ENCODE measurements around the gene LRRC49. TPM values are rescaled to one million over a fixed set of nuclear protein-coding genes. Genes with fewer than 3 reads are reported as not detected.
"Not testable (repeated sequence)": the region's sequence is repeated elsewhere in the genome, so short reads cannot be mapped to it uniquely, and the experiment has no call there.

The LRRC49 gene
- total RNA-seq, 2 donors from 2014 or later, result 23.4 to 35.3 TPM

DNA sequence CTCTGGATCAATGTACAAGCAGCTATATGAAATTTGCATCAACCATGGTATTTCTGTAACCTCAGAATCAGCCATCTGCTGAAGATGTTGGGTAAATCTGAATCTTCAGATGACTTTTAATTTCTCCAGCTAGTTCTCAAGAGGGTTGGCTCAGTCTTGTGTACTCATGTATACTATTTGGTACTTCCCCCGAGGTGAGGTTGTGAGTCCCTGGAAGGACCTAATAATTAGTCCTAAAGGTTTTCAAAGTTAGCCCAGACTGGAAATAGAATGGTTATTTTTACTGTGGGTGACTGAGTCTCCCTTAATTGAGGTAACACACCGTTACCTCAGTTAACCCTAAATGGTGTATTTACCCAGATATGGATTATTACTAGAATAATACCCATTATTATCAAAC, 118.4 kb downstream of the LRRC49 start:
- Histone ChIP-seq H3K27ac (peak overlapping the region in 1 of 2 donors; percentile 13), H3K36me3 (peaks cover 5% of the 10 kb centered on the region), H3K9me3 (no peaks in the 10 kb centered on the region), H3K4me3 (no peak overlapping the region), H3K4me1 (no peaks in the 10 kb centered on the region), H3K27me3 (no peaks in the 10 kb centered on the region)
- TF ChIP-seq, protein P1, sequence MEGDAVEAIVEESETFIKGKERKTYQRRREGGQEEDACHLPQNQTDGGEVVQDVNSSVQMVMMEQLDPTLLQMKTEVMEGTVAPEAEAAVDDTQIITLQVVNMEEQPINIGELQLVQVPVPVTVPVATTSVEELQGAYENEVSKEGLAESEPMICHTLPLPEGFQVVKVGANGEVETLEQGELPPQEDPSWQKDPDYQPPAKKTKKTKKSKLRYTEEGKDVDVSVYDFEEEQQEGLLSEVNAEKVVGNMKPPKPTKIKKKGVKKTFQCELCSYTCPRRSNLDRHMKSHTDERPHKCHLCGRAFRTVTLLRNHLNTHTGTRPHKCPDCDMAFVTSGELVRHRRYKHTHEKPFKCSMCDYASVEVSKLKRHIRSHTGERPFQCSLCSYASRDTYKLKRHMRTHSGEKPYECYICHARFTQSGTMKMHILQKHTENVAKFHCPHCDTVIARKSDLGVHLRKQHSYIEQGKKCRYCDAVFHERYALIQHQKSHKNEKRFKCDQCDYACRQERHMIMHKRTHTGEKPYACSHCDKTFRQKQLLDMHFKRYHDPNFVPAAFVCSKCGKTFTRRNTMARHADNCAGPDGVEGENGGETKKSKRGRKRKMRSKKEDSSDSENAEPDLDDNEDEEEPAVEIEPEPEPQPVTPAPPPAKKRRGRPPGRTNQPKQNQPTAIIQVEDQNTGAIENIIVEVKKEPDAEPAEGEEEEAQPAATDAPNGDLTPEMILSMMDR (IDR thresholded peaks at IDR 0.05), result no peak
- no peak for DNase-seq (ENCODE audit: low spot score)

DNA sequence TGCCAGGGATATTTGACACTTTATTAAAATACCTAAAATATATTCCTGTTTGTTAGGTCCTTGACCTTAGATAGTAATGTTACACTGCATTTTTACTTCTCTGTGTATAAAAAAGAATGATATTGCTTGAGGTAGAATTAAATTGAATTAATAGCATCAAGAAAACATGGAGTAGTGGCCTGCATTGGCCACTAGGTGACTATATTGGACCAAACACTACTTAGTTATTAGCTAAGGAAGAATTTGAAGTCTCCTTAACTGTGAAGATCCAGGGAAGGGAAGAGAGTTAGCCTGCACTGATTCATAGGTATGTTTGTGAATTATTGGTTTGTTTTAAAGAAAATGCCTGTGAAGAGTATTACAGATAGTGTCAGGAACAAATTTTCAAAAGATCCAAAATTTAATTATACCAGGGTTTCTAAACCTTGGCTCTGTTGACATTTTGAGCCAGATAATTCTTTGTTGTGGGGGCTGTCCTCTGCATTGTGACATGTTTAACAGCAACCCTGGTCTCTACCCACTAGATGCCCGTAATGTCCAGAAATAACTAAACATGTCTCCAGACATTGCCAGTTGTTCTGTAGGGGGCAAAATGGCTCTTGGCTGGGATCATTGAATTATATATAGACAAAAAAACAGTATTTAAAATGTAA, 119.0 kb downstream of the LRRC49 start:
- no peak overlapping the region for H3K4me3 ChIP-seq
- H3K4me1 ChIP-seq, result no peaks in the 10 kb centered on the region
- no peaks in the 10 kb centered on the region for H3K27me3 ChIP-seq
- TF ChIP-seq, protein P1 (IDR thresholded peaks at IDR 0.05), result peak; percentile 45 to 81
- no peak for DNase-seq (ENCODE audit: low spot score)
- H3K36me3 ChIP-seq, result peaks cover 10% of the 10 kb centered on the region
- H3K9me3 ChIP-seq, result no peaks in the 10 kb centered on the region
- no peak overlapping the region for H3K27ac ChIP-seq

GRCh38 chr15:71013446-71013845, 120.8 kb downstream of the LRRC49 start:
- H3K4me3 ChIP-seq, result no peak overlapping the region
- H3K9me3 ChIP-seq, result no peaks in the 10 kb centered on the region
- TF ChIP-seq, protein P1 (IDR thresholded peaks at IDR 0.05), result no peak
- no peak overlapping the region for H3K27ac ChIP-seq
- no peak for DNase-seq (ENCODE audit: low spot score)
- no peaks in the 10 kb centered on the region for H3K4me1 ChIP-seq
- H3K36me3 ChIP-seq, result peaks cover 21% of the 10 kb centered on the region
- H3K27me3 ChIP-seq, result no peaks in the 10 kb centered on the region

- Histone ChIP-seq H3K36me3 (peaks cover 28% of the 10 kb centered on the region), H3K27me3 (no peaks in the 10 kb centered on the region), H3K4me1 (no peaks in the 10 kb centered on the region), H3K4me3 (no peak overlapping the region), H3K9me3 (no peaks in the 10 kb centered on the region), H3K27ac (no peak overlapping the region)
- DNase-seq (ENCODE audit: low spot score), result no peak
- TF ChIP-seq, protein P1 (IDR thresholded peaks at IDR 0.05), result no peak
These were observed 122.7 kb downstream of the LRRC49 start for GRCh38 chr15:71015342-71015741.

- H3K4me1 ChIP-seq; H3K4me3 ChIP-seq; H3K27me3 ChIP-seq; H3K36me3 ChIP-seq; H3K9me3 ChIP-seq; H3K27ac ChIP-seq; DNase-seq (ENCODE audit: low spot score): not testable (repeated sequence)
These were observed 138.6 kb downstream of the LRRC49 start for GRCh38 chr15:71031232-71031631.

GRCh38 chr15:71035478-71035877, 142.9 kb downstream of the LRRC49 start:
- not testable (repeated sequence) for H3K9me3 ChIP-seq; H3K27ac ChIP-seq; DNase-seq (ENCODE audit: low spot score); H3K4me1 ChIP-seq; H3K27me3 ChIP-seq; H3K4me3 ChIP-seq
- peaks cover 15% of the 10 kb centered on the region for H3K36me3 ChIP-seq

GRCh38 chr15:71042356-71042922, 149.8 kb downstream of the LRRC49 start:
- Histone ChIP-seq H3K27me3 (no peaks in the 10 kb centered on the region), H3K4me1 (no peaks in the 10 kb centered on the region), H3K9me3 (no peaks in the 10 kb centered on the region), H3K27ac (no peak overlapping the region), H3K4me3 (no peak overlapping the region), H3K36me3 (peaks cover 10% of the 10 kb centered on the region)
- no peak for DNase-seq (ENCODE audit: low spot score)
- TF ChIP-seq, protein P1 (IDR thresholded peaks at IDR 0.05), result no peak

All from right atrium auricular region (tissue), 2 donors.